Activated CD4-positive, alpha-beta T cell treated with anti-CD3 and anti-CD28 coated beads, Interleukin-2, amount 50 U/mL, for 1 hour (primary cell): ENCODE measurements around the gene FGF4.

Source experiments
- DNase-seq: peaks from one replicate; pipeline ENCODE4 v3.0.0-alpha.2; 2020

The FGF4 gene

GRCh38 chr11:69775163-69775755 is at the start of gene FGF4:
Gene FGF4 (minus strand): TSS chr11:69775341. CDS start chr11:69775084, 257 bp downstream.
- DNase-seq = no peak

DNA sequence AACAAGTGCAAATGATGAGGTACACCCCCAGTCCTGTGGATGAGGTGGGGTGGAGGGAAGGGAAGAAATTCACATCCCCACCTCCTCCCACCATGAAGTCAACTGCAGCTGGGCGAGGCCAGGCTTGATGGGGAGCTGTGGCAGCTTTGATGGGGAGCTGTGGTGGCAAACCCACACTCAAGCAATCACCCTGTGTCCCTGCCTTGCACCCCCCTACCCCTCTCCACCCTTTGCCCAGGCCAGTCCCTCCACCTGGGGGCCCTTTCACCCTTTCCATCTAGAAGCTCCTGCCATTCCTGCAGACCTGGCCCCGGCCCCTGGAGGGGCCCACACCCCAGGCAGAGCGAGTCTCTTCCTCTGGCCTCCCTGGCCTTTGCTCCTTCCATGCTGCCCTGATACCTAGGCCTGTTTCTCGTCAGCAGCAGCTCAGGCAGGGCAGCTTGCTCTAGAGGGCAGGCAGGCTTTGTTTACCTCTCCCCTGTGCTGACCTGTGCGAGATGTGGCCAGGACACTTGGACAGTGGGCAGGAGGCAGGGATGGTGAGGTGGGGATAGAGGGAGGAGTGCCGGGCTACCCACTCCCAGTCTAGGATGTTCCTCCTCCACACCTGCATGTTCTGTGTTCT is 48.6 kb upstream of the FGF4 start:
- no peak for DNase-seq

GRCh38 chr11:69822676-69823494 is 47.7 kb upstream of the FGF4 start:
- no peak for DNase-seq

DNA sequence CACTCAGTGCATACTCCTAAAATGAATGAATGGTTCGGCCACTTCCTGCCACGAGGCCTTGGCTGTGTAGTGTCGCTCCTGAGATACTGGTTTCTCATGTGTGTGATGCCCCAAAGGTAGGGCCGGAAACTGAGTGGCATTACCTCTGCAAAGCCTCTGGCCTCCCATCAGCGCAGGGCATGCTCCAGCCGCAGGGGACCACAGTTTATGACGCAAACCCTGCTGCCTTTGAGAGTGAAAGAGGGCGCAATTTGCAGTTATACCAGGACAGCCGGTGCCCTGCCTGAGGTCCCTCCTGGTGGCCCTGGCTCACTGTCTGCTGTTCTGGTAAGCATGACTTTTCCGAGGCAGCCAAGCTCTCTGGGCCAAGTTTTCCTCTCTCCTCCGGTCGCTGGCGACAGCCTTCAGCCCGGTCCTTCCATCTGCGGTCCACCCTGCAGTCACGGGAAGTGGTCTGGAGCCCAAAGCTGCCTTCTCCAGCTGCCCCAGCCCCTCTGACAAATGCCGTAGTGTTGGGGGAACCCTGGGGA is 46.4 kb upstream of the FGF4 start:
- DNase-seq = no peak

- no peak for DNase-seq
Measured at GRCh38 chr11:69820441-69820840, 45.3 kb upstream of the FGF4 start.

GRCh38 chr11:69819541-69820070 is 44.5 kb upstream of the FGF4 start:
- DNase-seq = no peak

DNA sequence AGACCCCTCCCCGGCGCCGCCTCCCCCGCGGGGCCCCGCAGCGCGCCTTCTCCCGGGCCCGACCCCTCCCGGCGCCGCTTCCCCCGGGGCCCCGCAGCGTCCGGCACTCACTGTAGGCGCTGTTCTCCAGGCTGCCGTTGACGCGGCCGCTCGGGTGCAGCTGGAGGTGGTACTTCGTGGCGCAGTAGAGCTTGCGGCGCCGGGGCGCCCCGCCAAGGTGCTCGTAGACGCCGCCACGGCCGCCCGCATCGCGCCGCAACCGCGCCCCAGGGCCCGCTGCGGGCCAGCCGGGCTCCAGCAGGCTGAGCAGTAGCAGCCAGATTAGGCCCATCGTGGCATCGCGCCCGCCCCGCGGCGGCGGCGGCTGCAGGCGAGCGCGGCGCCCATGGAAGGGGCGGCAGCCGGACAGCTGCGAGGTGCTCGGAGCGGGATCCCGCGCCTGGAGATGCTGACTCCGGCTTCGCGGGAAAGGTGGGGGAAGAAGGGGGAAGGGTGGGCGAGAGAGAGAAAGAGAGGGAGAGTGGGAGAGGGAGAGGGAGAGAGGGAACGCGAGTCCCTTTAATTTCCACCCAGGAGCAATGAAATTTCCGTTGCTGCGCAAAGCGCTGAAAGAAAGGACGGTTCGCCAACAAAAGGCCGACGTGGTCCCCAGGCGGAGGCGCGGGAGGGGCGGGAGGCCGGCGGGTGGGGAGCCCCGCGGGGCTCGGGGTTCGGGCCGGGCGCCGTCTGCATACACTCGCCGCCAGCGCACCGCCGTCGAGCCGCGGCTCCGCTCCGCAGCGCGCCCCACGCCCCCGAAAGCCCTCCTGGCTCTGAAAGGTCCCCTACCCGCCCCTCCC is 43.7 kb upstream of the FGF4 start, which contains the start of gene FGF3:
FGF3 (minus strand) TSS at position 814 of the 839 bp plus-strand sequence; CDS start at position 331, 483 bp downstream.
- DNase-seq = no peak

DNA sequence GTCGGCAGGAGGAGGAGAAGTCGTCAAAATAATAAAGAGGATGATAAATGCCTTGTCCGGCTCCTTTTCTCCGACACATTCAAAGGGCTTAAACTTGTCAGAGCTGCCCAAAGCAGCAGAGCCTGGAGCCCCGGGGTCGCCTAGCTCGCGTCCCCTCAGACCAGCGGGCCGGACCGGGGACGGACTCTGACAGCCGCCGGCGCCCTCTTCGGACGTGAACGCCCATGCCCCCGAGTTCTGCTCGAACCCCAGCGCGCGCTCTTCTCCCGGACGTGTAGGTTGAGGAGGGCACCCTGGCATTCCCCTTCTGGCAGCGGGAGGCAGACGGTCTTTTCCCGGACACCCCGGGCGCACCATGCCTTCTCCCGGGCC is 43.1 kb upstream of the FGF4 start:
- DNase-seq = no peak

DNA sequence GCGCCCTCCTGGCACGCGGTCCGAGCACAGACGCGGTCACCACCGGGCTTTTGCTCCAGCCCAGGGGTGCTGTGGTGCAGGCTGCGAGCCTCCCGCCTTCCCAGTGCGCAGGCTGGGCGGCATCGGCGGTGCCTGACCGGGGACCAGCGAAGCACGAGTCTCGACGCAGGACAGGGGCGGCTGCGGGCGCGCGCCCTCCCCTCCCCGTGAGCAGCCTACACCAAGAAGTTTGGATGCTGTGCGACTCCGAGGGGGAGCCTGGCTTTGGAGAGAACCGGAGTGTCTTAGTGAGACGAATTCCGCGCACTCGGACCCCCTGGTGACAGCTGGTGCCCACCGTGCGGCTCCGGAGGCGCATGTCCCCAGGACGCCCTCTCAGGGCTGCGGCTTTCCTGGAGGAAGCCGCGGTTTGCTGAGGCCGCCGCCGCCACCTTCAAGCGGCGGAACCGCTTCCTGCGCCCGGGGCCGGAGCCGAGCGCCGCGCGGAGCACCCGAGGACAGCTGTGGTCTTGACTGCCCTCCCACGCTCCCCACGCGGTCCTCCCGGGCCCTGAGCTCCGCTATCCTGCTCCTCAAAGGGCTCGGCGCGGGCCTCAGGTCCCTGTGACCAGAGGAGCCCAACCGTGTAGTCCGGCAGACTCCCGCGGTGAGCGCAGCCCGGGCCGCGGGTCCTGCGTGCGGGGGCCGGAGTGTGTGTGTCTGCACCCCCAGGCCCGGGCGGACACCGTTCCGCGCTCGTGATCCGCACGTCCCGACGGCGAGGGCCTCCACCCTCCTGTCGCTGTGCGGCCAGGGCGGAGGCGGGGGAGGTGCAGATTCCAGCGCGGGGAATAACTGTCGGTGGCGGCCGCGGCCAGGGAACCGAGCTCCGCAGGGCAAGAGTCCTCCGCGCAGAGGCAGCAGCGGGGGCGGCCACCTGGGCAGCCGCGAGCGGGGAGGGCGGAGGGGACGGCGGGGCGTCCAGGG is 42.4 kb upstream of the FGF4 start:
- no peak for DNase-seq

DNA sequence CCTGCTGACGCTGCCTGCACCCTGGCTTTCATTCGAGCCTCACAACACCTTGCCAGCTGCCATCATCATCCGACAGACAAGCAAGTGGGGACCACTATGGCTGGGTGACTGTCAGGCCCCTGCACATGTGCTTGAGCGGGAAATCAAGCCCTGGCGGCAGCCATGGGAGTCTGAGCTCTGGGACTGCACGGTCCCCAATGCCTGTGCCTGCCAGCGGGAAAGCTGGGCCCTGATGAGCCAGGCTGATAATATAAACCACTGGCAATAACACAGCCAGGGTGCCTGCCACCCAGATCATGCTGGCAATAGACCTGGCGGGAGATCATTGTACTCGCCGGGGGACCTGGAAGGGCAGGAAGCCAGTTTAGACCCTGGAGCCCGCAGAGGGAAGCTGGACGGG is 41.5 kb upstream of the FGF4 start:
- no peak for DNase-seq

- DNase-seq = no peak
Measured at GRCh38 chr11:69815973-69816372, 40.8 kb upstream of the FGF4 start.

DNA sequence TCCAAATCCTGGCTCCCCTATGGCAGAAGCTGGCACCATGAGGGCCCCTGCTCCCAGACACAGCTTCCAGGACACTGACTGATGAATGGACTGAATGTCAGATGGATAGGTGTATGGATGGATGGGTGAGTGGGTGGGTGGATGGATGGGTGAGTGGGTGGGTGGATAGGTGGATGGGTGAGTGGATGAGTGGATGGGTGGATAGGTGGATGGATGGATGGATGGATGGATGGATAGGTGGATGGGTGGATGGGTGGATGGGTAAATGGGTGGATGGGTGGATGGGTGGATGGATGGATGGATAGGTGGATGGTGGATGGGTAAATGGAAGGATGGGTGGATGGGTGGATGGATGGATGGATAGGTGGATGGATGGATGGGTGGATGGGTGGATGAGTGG is 39.8 kb upstream of the FGF4 start:
- DNase-seq = no peak

- no peak for DNase-seq
Measured at GRCh38 chr11:69814411-69814810, 39.3 kb upstream of the FGF4 start.

DNA sequence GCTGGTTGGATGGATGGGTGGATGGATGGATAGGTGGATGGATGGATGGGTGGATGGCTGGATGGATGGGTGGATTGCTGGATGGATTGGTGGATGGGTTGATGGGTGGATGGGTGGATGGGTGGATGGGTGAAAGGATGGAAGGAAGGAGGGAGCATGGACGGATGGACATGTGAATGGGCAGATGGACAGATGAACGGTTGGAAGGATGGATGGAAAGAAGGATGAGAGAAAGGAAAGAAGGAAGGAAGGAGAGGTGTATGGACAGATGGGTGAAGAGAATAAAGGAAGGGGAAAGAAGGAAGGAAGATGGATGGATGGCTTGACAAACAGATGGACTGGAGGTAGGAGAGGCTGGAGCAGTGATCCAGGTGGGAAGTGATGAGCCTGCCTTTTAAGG is 38.7 kb upstream of the FGF4 start:
- DNase-seq = no peak

DNA sequence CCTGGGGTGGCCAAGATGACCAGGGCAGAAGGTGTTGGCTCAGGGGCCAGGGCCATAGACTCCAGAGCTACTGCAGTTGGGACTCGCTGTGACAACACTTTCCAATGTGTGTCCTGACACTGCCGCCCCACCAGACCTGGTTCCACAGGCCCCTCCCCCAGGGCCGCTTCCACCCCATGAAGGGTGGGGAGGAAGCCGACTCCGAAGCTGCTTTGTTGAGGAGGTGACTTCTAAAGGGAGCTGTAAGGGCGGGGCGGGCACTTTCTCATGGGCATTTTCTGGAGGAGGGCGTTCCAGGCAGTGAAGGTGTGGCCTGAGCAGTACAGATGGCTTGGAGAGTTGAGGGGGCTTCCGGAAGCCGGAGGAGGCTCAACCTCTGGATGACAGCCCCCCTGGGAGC is 37.8 kb upstream of the FGF4 start:
- DNase-seq = no peak

DNA sequence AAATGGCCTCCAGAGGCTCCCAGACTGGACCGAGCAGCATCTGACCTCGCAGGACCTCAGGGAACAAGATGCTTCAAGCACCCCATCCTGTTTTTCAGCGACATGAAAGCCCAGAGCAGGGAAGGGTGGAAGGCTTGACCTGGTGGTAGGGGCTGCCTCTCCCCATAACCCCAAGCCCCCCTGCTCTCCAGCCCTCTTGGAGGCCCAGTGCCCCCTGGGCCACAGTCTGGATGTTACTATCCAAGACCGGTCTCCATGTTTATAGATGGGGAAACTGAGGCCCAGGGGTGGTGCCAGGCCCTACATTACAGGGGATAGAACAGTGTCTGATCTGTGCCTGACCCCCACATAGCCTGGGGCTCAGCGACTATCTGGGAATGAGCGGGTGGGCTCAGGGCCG is 37.1 kb upstream of the FGF4 start:
- no peak for DNase-seq

GRCh38 chr11:69811431-69811830 is 36.3 kb upstream of the FGF4 start:
- no peak for DNase-seq

- no peak for DNase-seq
Measured at GRCh38 chr11:69810289-69811118, 35.4 kb upstream of the FGF4 start.

DNA sequence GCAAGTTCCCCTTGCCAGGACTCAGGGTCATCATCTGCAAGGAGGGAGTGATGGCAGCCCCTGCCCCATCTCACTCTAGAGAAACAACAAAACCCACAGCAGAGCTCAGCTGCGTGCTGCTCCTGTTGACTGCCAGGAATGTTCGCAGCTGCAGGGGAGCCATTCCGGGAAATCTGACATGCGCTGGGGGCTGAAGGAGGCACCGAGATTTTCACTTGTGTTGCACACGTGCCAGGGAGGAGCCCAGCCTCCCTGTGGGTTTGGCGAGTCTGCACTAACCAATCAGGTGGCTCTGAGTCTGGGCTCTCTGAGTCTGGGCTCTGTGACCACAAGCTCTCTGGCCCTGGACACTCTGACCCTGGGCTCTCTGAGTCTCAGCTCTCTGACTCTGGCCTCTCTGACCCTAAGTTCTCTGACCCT is 33.5 kb upstream of the FGF4 start:
- DNase-seq = no peak

DNA sequence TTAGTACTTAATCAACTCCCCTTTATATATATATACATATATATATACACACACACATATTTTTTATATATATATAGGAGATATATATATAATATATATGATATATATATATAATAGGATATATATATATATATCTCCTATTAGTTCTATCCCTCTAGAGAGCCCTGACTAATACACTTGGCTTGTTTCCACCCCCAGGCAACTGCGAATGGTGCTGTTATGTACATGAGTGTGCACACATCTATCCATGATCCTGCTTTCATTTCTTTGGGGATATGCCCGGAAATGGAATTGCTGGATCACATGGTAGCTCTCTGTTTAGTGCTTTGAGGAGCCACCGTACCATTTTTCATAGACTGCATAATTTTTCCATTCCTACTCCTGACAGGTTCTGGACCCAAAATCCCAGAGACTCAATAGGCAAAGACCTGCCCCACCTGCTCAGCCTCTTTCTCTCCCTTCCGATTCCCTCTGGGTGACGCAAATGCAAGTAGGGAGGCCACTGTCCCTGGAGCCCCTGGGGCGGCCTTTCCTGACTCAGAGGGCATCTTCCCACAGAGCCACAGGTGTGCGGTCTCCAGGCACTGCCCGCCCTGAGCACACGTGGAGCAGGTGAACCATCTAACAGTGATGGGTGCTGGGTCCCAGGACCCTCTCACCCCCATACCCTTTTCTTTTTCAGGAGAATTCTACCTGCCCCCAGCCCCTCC is 32.1 kb upstream of the FGF4 start:
- no peak for DNase-seq
